ENCODE data around the gene E2F4. TPM values are rescaled to one million over a fixed set of nuclear protein-coding genes. Genes with fewer than 3 reads are reported as not detected.

The E2F4 gene
- total and polyA plus RNA-seq, 2 donors (not counting 1 experiment from before 2014, with no cell fraction given) = 106 to 188 TPM

GRCh38 chr16:67154578-67155294 is 37.2 kb upstream of the E2F4 start:
- intact Hi-C loops (cut with micrococcal nuclease) = loop anchor here (1.0 to 2.0 kb wide), 4 partner anchors 45 to 207 kb away; partner anchors contain the start of gene PHAF1
- Histone ChIP-seq H3K4me2 (replicated peaks; ENCODE audit: low read depth, low read length, poor library complexity, severe bottlenecking) (peak overlapping the region; percentile 71), H3K4me3 (ENCODE audit: control extremely low read depth in 1 of 5, extremely low read depth in 1 of 5, insufficient read depth in 1 of 5, low read depth in 2 of 5, low read length in 4 of 5) (peak overlapping the region in 2 of 5 experiments; percentile 8 to 29), H3K79me2 (ENCODE audit: control insufficient read depth, insufficient read depth, low read length) (no peaks in the 10 kb centered on the region), H3K27me3 (replicated peaks in 1 of 4; ENCODE audit: control extremely low read depth in 1 of 4, control insufficient read depth in 3 of 4, insufficient read depth in 4 of 4, low read length in 3 of 4) (peaks cover 0 to 25% (median 7%) of the 10 kb centered on the region in 4 experiments), H3K36me3 (replicated peaks in 1 of 2; ENCODE audit: control extremely low read depth in 1 of 2, control insufficient read depth in 1 of 2, extremely low read depth in 1 of 2, insufficient read depth in 2 of 2, low read length in 1 of 2) (no peaks in the 10 kb centered on the region), H4K20me1 (ENCODE audit: control insufficient read depth, insufficient read depth, low read length, poor library complexity, severe bottlenecking) (peaks cover 51% of the 10 kb centered on the region), H2AFZ (ENCODE audit: insufficient read depth, low read depth, low read length, poor library complexity, severe bottlenecking) (peak overlapping the region; percentile 9), H3K27ac (ENCODE audit: low read length in 2 of 2) (no peak overlapping the region), H3K4me1 (ENCODE audit: control insufficient read depth in 2 of 2, insufficient read depth in 2 of 2, low read length in 2 of 2) (peaks cover 37 to 46% of the 10 kb centered on the region in 2 donors), H3K9me3 (ENCODE audit: control extremely low read depth in 1 of 3, control insufficient read depth in 2 of 3, insufficient read depth in 1 of 3, low read length in 2 of 3) (peaks cover 0 to 10% (median 0%) of the 10 kb centered on the region in 3 donors), H3K9ac (ENCODE audit: low read length) (no peak overlapping the region)
- ChIA-PET CTCF (interaction anchor here (0.6 to 2.6 kb wide), 61 partner anchors 9 to 597 kb away, joined by 3 to 27 read pairs (median 4); partner anchors contain the start of genes ATP6V0D1, CBFB, CES3 and NOL3), POLR2A (interaction anchor here (0.5 to 1.0 kb wide), 4 partner anchors 9 to 239 kb away, joined by 3 to 9 read pairs (median 4); no protein-coding TSS in a partner anchor)
- Mint-ChIP-seq H3K4me3 (peak overlapping the region; percentile 72), H3K27me3 (peaks cover 4% of the 10 kb centered on the region), H3K4me1 (peaks cover 48% of the 10 kb centered on the region), H3K27ac (no peak overlapping the region), H3K9me3 (ENCODE audit: insufficient read depth) (no peaks in the 10 kb centered on the region)
- WGBS (ENCODE audit: insufficient coverage) = 56% methylated on average over 53 of the region's 61 CpGs
- TF ChIP-seq CTCF (IDR thresholded peaks at IDR 0.05) = no peak
- no peak for TF ChIP-seq EZH2 (IDR thresholded peaks at IDR 0.05; ENCODE audit: borderline replicate concordance, insufficient read depth, low read depth, low read length, poor library complexity, severe bottlenecking)
- DNase-seq = peak; percentile 35
- ATAC-seq (ENCODE audit: low read depth) = no peak
